DND-41 (cell line): ENCODE results near the gene BUB1.
A peak's percentile ranks its signal among the peaks of the same experiment; 100 is the strongest.

Source experiments
- ATAC-seq: fragments of 200-7000 bp; cut with Tn5 transposase; 3 replicates; pipeline ENCODE4 v1.9.1; 2021; ENCODE audit warnings: low read depth; ENCODE audit not compliant: insufficient read depth
- DNase-seq: peaks from one replicate; pipeline ENCODE4 v3.0.0-alpha.2; 2020
- H2AFZ ChIP-seq: 2 replicates; pipeline ENCODE4 v1.6.0; 2012; ENCODE audit warnings: low read depth, low read length
- H3K27ac ChIP-seq: 2 replicates; pipeline ENCODE4 v1.5.1; 2012; ENCODE audit warnings: low read length, inconsistent platforms
- H3K27me3 ChIP-seq: fragments of 200-600 bp; sonication (generic); 2 replicates; pipeline ENCODE4 v1.6.0; 2012; ENCODE audit warnings: low read length, mild to moderate bottlenecking, inconsistent platforms; ENCODE audit not compliant: insufficient read depth, poor library complexity
- H3K36me3 ChIP-seq: 2 replicates; pipeline ENCODE4 v1.5.1; 2012; ENCODE audit warnings: low read length, inconsistent platforms; ENCODE audit not compliant: insufficient read depth
- H3K4me1 ChIP-seq: 2 replicates; pipeline ENCODE4 v1.5.1; 2012; ENCODE audit warnings: mild to moderate bottlenecking, low read length; ENCODE audit not compliant: insufficient read depth
- H3K4me2 ChIP-seq: 2 replicates; pipeline ENCODE4 v1.6.0; 2012; ENCODE audit warnings: mild to moderate bottlenecking, moderate library complexity, low read length, inconsistent platforms; ENCODE audit not compliant: insufficient read depth
- H3K4me3 ChIP-seq, 2 experiments: fragments of 200-600 bp in 1 of 2; shearing (Covaris generic) in 1 of 2; 2 replicates each; pipeline ENCODE4 v1.5.1; 2012 to 2016; ENCODE audit warnings: inconsistent platforms in 2 of 2, low read length in 2 of 2, mild to moderate bottlenecking in 2 of 2, low read depth in 1 of 2, moderate library complexity in 1 of 2
- H3K79me2 ChIP-seq: 2 replicates; pipeline ENCODE4 v1.6.0; 2012; ENCODE audit warnings: low read length, inconsistent platforms; ENCODE audit not compliant: insufficient read depth
- H3K9ac ChIP-seq: 2 replicates; pipeline ENCODE4 v1.6.0; 2012; ENCODE audit warnings: low read depth, mild to moderate bottlenecking, inconsistent platforms, low read length, moderate library complexity
- H3K9me3 ChIP-seq: 2 replicates; pipeline ENCODE4 v1.5.1; 2012; ENCODE audit warnings: low read length, moderate library complexity, mild to moderate bottlenecking, inconsistent platforms; ENCODE audit not compliant: insufficient read depth, severe bottlenecking
- H4K20me1 ChIP-seq: 2 replicates; pipeline ENCODE4 v1.6.0; 2012; ENCODE audit warnings: low read length; ENCODE audit not compliant: insufficient read depth
- EZH2 ChIP-seq: IDR thresholded peaks from 3 replicates; pipeline ENCODE4 v1.6.1; 2012; ENCODE audit warnings: borderline replicate concordance, low read depth, mild to moderate bottlenecking, moderate library complexity, low read length, inconsistent platforms; ENCODE audit not compliant: severe bottlenecking
- TF ChIP-seq, protein P1 (sequence below): IDR thresholded peaks from 2 replicates; pipeline ENCODE4 v1.5.1; 2012; ENCODE audit warnings: borderline replicate concordance, low read length, moderate library complexity, mild to moderate bottlenecking; ENCODE audit not compliant: poor library complexity, severe bottlenecking; ENCODE audit errors: extremely low read depth

BUB1 gene

DNA sequence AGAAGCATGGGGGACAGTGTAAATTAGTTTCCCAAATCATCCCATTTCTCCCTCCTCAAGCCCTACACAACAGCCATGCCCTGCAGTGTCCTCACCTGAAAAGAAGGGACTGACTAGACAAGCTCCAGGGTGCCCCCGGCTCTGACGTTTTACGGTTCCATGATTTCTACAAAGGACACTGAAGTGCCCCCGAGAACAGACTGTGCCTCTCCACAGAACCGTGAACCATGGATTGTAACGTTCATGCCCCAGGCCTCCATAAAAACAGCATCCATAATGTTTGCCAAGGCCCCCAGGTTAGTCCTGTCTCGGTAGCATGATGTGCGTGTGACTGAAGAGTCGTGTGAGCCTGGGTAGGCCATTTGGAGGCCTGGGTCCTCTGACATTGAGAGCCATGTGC lies 47.5 kb upstream of the BUB1 start:
- Histone ChIP-seq H3K27me3 (no peaks in the 10 kb centered on the region), H3K4me1 (peaks cover 41% of the 10 kb centered on the region), H3K36me3 (no peaks in the 10 kb centered on the region), H2AFZ (peak overlapping the region; percentile 10; the same call in 1 of the 2 replicates), H4K20me1 (no peaks in the 10 kb centered on the region), H3K4me2 (no peak overlapping the region), H3K27ac (peak overlapping the region; percentile 73), H3K9me3 (no peaks in the 10 kb centered on the region), H3K79me2 (no peaks in the 10 kb centered on the region), H3K9ac (peak overlapping the region; percentile 22), H3K4me3 (no peak overlapping the region)
- DNase-seq: no peak
- no peak for TF ChIP-seq EZH2
- TF ChIP-seq, protein P1, sequence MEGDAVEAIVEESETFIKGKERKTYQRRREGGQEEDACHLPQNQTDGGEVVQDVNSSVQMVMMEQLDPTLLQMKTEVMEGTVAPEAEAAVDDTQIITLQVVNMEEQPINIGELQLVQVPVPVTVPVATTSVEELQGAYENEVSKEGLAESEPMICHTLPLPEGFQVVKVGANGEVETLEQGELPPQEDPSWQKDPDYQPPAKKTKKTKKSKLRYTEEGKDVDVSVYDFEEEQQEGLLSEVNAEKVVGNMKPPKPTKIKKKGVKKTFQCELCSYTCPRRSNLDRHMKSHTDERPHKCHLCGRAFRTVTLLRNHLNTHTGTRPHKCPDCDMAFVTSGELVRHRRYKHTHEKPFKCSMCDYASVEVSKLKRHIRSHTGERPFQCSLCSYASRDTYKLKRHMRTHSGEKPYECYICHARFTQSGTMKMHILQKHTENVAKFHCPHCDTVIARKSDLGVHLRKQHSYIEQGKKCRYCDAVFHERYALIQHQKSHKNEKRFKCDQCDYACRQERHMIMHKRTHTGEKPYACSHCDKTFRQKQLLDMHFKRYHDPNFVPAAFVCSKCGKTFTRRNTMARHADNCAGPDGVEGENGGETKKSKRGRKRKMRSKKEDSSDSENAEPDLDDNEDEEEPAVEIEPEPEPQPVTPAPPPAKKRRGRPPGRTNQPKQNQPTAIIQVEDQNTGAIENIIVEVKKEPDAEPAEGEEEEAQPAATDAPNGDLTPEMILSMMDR: no peak
- no peak for ATAC-seq

DNA sequence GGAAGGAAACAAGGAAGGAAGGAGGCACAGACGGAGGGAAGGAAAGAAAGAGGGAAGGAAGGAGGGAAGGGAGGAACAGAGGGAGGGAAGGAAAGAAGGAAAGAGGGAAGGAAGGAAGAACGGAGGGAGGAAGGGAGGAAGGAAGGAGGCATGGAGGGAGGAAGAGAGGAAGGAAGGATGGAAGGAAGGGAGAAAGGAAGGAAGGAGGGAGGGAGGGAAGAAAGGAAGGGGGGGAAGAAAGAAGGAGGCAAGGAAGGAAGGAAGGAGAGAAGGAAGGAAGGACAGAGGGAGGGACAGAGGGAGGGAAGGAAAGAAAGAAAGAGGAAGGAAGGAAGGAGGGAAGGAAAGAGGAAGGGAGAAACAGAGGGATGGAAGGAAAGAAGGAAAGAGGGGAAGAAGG lies 47.0 kb upstream of the BUB1 start:
- Histone ChIP-seq H2AFZ (peak overlapping the region; percentile 14; the same call in 1 of the 2 replicates), H3K4me3 (no peak overlapping the region), H3K9ac (no peak overlapping the region), H4K20me1 (no peaks in the 10 kb centered on the region), H3K27me3 (no peaks in the 10 kb centered on the region), H3K36me3 (no peaks in the 10 kb centered on the region), H3K79me2 (no peaks in the 10 kb centered on the region), H3K27ac (peak overlapping the region; percentile 73), H3K4me1 (peaks cover 41% of the 10 kb centered on the region), H3K9me3 (no peaks in the 10 kb centered on the region), H3K4me2 (no peak overlapping the region)
- DNase-seq (no peak), ATAC-seq (no peak)
- TF ChIP-seq, protein P1: no peak
- no peak for TF ChIP-seq EZH2

DNA sequence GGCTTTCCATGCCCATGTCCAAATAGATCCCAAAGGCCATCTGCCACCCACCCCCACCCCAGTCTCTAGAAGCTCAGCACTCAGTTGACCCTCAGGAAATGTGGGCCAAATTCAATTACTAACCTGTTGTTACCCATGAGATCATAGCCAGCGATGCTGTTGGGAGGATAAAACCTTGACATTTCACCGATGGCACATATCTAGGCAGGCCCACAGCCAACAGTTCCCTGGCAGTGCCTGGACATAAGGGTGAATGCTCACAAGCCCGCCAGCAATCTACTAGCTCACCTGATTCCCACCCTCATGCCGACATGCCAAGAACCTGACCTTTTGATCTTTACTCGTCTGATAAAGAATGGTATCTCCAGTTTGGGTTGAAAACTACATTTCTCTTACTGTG lies 42.7 kb upstream of the BUB1 start:
- DNase-seq: no peak

More for the DNA sequence above, 42.7 kb upstream of the BUB1 start:
- no peak overlapping the region for H3K4me2 ChIP-seq
- H3K27me3 ChIP-seq: no peaks in the 10 kb centered on the region
- no peaks in the 10 kb centered on the region for H4K20me1 ChIP-seq
- ATAC-seq: no peak
- no peaks in the 10 kb centered on the region for H3K9me3 ChIP-seq
- TF ChIP-seq EZH2: no peak
- TF ChIP-seq, protein P1: no peak
- H3K4me3 ChIP-seq: no peak overlapping the region
- H3K27ac ChIP-seq: no peak overlapping the region
- H2AFZ ChIP-seq: no peak overlapping the region
- no peaks in the 10 kb centered on the region for H3K36me3 ChIP-seq
- H3K4me1 ChIP-seq: peaks cover 24% of the 10 kb centered on the region
- no peaks in the 10 kb centered on the region for H3K79me2 ChIP-seq
- no peak overlapping the region for H3K9ac ChIP-seq
